Measurements from ENCODE around the gene MAPK8IP3. TPM values are rescaled to one million over a fixed set of nuclear protein-coding genes. Genes with fewer than 3 reads are reported as not detected.
A peak's percentile ranks its signal among the peaks of the same experiment; 100 is the strongest.

MAPK8IP3 gene
- total RNA-seq, 1 experiment from 2014 or later, result 72.3 TPM

DNA sequence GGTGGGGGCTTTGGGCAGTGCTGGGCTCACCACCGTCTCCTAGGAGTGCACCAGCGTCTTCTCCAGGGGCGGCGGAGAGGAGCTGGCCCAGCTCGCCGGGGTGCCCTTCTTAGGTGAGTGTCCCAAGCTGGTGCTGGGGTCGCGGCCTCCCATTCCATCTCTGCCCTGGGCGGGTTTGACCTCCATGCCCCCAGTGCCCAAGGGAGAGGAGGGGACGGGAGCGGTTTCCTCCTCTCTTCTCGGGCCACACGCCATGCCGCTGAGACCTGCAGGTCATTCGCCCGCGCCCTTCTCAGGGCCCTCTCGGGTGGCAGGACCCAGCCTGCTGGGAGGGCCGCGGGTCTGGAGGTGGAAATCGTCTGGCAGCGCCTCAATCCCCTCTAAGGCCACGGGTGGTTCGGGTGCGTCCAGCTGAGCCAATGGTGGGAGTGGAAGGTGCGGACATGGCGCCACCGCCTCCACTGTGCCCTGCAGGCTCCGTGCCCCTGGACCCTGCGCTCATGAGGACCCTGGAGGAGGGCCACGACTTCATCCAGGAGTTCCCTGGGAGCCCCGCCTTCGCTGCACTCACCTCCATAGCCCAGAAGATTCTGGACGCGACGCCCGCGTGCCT lies 82.2 kb downstream of the MAPK8IP3 start:
- POLR2A ChIA-PET, result no interaction called here
- CTCF ChIA-PET, result interaction anchor here (1.5 kb wide), 1 partner anchor 144 kb away, joined by 3 read pairs; no protein-coding TSS in a partner anchor
- no peak for ATAC-seq
- H3K4me3 Mint-ChIP-seq, result no peak overlapping the region
- TF ChIP-seq CDX4 (CRISPR knock-in tag; IDR thresholded peaks at IDR 0.05; ENCODE audit: borderline replicate concordance), result no peak
- no peak for TF ChIP-seq SMAD3 (CRISPR knock-in tag; IDR thresholded peaks at IDR 0.05; ENCODE audit: borderline replicate concordance)
- no peaks in the 10 kb centered on the region for H3K9me3 Mint-ChIP-seq
- H3K4me1 Mint-ChIP-seq, result no peaks in the 10 kb centered on the region
- no peak overlapping the region for H3K27ac Mint-ChIP-seq
- peaks cover 5% of the 10 kb centered on the region for H3K36me3 Mint-ChIP-seq
- DNase-seq (ENCODE audit: low spot score), result no peak
- H3K27me3 Mint-ChIP-seq (ENCODE audit: low read depth), result no peaks in the 10 kb centered on the region

DNA sequence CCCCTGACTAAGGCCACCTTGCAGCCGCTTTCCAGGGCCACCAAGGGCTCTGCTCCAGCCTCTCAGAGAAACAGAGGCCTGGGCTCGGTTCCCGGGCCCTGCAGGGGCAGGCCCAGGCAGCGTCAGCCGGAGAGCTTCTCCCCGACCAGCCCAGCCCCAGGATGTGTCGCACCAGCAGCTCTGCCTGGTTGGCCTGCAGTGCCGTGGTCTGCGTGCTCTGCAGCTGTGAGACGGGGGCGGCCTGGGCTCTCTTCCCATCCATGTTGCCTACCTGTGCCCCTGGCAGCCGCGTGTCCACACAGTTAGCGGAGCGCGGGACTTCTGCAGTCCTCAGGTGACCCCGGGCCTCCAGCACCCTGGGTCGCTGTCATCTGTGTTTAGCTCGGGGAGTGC lies 82.7 kb downstream of the MAPK8IP3 start:
- ChIA-PET CTCF (interaction anchor here (0.6 to 1.5 kb wide), 3 partner anchors 35 to 143 kb away, joined by 3 read pairs; no protein-coding TSS in a partner anchor), POLR2A (no interaction called here)
- no peaks in the 10 kb centered on the region for H3K9me3 Mint-ChIP-seq
- no peaks in the 10 kb centered on the region for H3K4me1 Mint-ChIP-seq
- ATAC-seq, result no peak
- TF ChIP-seq ZNF423 (CRISPR knock-in tag; IDR thresholded peaks at IDR 0.05) (no peak), ATF1 (CRISPR knock-in tag; IDR thresholded peaks at IDR 0.05) (no peak), NFATC4 (CRISPR knock-in tag; IDR thresholded peaks at IDR 0.05) (no peak), MAX (CRISPR knock-in tag; IDR thresholded peaks at IDR 0.05) (no peak), NR2C2 (CRISPR knock-in tag; IDR thresholded peaks at IDR 0.05) (no peak), CDX4 (CRISPR knock-in tag; IDR thresholded peaks at IDR 0.05; ENCODE audit: borderline replicate concordance) (no peak), CREB1 (CRISPR knock-in tag; IDR thresholded peaks at IDR 0.05) (no peak), ERG (CRISPR knock-in tag; IDR thresholded peaks at IDR 0.05) (no peak), SMAD3 (CRISPR knock-in tag; IDR thresholded peaks at IDR 0.05; ENCODE audit: borderline replicate concordance) (no peak), NR3C1 (CRISPR knock-in tag; conservative IDR thresholded peaks at IDR 0.05; ENCODE audit: low read depth) (no peak), SOX15 (CRISPR knock-in tag; IDR thresholded peaks at IDR 0.05) (no peak), NFYB (CRISPR knock-in tag; conservative IDR thresholded peaks at IDR 0.05; ENCODE audit: low read depth) (no peak), ATF6 (CRISPR knock-in tag; IDR thresholded peaks at IDR 0.05) (no peak), RORB (CRISPR knock-in tag; IDR thresholded peaks at IDR 0.05) (no peak), CBFB (CRISPR knock-in tag; IDR thresholded peaks at IDR 0.05; ENCODE audit: low read depth) (no peak), RELA (CRISPR knock-in tag; IDR thresholded peaks at IDR 0.05; ENCODE audit: borderline replicate concordance) (no peak)
- TF ChIP-seq, protein P1, sequence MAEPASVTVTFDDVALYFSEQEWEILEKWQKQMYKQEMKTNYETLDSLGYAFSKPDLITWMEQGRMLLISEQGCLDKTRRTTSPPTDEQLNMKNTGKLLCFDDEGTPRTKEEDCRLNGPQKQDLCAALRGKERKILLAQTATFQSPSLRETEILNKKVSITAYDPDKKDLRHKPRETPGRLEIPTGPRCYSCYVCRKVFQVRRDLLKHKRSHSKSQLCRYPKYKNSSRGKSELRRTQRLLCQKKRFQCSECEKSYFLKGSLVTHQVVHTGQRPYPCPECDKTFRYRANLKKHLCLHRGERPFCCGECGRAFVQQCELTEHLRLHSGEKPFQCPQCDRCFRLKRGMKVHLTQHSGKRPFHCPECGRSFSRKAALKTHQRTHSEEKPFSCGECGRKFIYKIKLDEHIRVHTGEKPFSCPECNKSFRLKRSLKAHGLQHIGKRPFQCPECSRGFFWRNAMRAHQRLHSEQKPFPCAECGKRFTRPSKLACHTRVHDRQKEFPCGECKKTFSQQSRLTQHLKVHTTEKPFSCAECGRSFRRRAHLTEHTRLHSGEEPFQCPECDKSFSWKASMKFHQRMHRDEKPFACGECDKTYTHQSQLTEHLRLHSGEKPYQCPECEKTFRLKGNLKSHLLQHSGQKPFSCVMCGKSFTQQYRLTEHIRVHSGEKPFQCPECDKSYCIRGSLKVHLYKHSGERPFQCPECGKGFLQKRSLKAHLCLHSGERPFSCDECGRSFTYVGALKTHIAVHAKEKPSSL (CRISPR knock-in tag; conservative IDR thresholded peaks at IDR 0.05), result no peak
- TF ChIP-seq, protein P2, sequence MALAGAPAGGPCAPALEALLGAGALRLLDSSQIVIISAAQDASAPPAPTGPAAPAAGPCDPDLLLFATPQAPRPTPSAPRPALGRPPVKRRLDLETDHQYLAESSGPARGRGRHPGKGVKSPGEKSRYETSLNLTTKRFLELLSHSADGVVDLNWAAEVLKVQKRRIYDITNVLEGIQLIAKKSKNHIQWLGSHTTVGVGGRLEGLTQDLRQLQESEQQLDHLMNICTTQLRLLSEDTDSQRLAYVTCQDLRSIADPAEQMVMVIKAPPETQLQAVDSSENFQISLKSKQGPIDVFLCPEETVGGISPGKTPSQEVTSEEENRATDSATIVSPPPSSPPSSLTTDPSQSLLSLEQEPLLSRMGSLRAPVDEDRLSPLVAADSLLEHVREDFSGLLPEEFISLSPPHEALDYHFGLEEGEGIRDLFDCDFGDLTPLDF (CRISPR knock-in tag; IDR thresholded peaks at IDR 0.05), result no peak
- TF ChIP-seq, protein P3, sequence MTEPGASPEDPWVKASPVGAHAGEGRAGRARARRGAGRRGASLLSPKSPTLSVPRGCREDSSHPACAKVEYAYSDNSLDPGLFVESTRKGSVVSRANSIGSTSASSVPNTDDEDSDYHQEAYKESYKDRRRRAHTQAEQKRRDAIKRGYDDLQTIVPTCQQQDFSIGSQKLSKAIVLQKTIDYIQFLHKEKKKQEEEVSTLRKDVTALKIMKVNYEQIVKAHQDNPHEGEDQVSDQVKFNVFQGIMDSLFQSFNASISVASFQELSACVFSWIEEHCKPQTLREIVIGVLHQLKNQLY (CRISPR knock-in tag; IDR thresholded peaks at IDR 0.05), result no peak
- no peaks in the 10 kb centered on the region for H3K27me3 Mint-ChIP-seq (ENCODE audit: low read depth)
- no peak overlapping the region for H3K4me3 Mint-ChIP-seq
- peaks cover 5% of the 10 kb centered on the region for H3K36me3 Mint-ChIP-seq
- H3K27ac Mint-ChIP-seq, result peak overlapping the region; percentile 91
- no peak for DNase-seq (ENCODE audit: low spot score)
